Astrocyte (in vitro differentiated cells and primary cell): ENCODE measurements around the gene NEK7. TPM values are rescaled to one million over a fixed set of nuclear protein-coding genes. Genes with fewer than 3 reads are reported as not detected.
A peak's percentile ranks its signal among the peaks of the same experiment; 100 is the strongest.

ENCODE experiments used
- DNase-seq: peaks from one replicate; pipeline ENCODE4 v3.0.0-alpha.2; 2010; ENCODE audit warnings: low read depth
- FAIRE-seq: peaks from 2 replicates; lab custom pipeline; 2011; peaks lifted over from hg19 to GRCh38; lab: Jason Lieb, UNC
- H2AFZ ChIP-seq: 2 replicates; pipeline ENCODE4 v1.6.0; 2012; ENCODE audit warnings: low read depth, low read length, inconsistent platforms
- H3K27ac ChIP-seq: 2 replicates; pipeline ENCODE4 v1.5.1; 2011; ENCODE audit warnings: low read depth, low read length, inconsistent platforms
- H3K27me3 ChIP-seq: 2 replicates; pipeline ENCODE4 v1.6.0; 2011; ENCODE audit warnings: low read length, inconsistent platforms; ENCODE audit not compliant: insufficient read depth
- H3K36me3 ChIP-seq: 2 replicates; pipeline ENCODE4 v1.5.1; 2011; ENCODE audit warnings: low read length, inconsistent platforms; ENCODE audit not compliant: insufficient read depth
- H3K4me1 ChIP-seq: 2 replicates; pipeline ENCODE4 v1.5.1; 2011; ENCODE audit warnings: low read length, inconsistent platforms; ENCODE audit not compliant: insufficient read depth
- H3K4me2 ChIP-seq: 2 replicates; pipeline ENCODE4 v1.6.0; 2012; ENCODE audit warnings: low read length, inconsistent platforms
- H3K4me3 ChIP-seq: 2 replicates; pipeline ENCODE4 v1.5.1; 2011; ENCODE audit warnings: low read depth, mild to moderate bottlenecking, low read length, inconsistent platforms; ENCODE audit not compliant: insufficient read depth
- H3K79me2 ChIP-seq: 2 replicates; pipeline ENCODE4 v1.6.0; 2012; ENCODE audit warnings: mild to moderate bottlenecking, low read length, inconsistent platforms; ENCODE audit not compliant: insufficient read depth
- H3K9ac ChIP-seq: 2 replicates; pipeline ENCODE4 v1.6.0; 2012; ENCODE audit warnings: mild to moderate bottlenecking, low read length, inconsistent platforms
- H3K9me3 ChIP-seq: 2 replicates; pipeline ENCODE4 v1.5.1; 2012; ENCODE audit warnings: low read depth, mild to moderate bottlenecking, low read length, inconsistent platforms; ENCODE audit not compliant: insufficient read depth
- H4K20me1 ChIP-seq: 2 replicates; pipeline ENCODE4 v1.6.0; 2012; ENCODE audit warnings: low read length, inconsistent platforms; ENCODE audit not compliant: insufficient read depth
- H3K27ac Mint-ChIP-seq: one replicate; pipeline ENCODE4 v1.8.0; 2021; ENCODE audit warnings: mild to moderate bottlenecking, mixed read lengths; ENCODE audit not compliant: unreplicated experiment
- H3K27me3 Mint-ChIP-seq: one replicate; pipeline ENCODE4 v1.8.0; 2021; ENCODE audit warnings: low read depth, mixed read lengths; ENCODE audit not compliant: unreplicated experiment
- H3K36me3 Mint-ChIP-seq: one replicate; pipeline ENCODE4 v1.8.0; 2021; ENCODE audit warnings: low read depth, mixed read lengths; ENCODE audit not compliant: unreplicated experiment
- H3K4me1 Mint-ChIP-seq: one replicate; pipeline ENCODE4 v1.8.0; 2021; ENCODE audit warnings: low read depth, mixed read lengths; ENCODE audit not compliant: unreplicated experiment
- H3K4me3 Mint-ChIP-seq: one replicate; pipeline ENCODE4 v1.8.0; 2021; ENCODE audit warnings: mild to moderate bottlenecking, moderate library complexity, mixed read lengths; ENCODE audit not compliant: unreplicated experiment
- H3K9me3 Mint-ChIP-seq: one replicate; pipeline ENCODE4 v1.8.0; 2021; ENCODE audit warnings: mild to moderate bottlenecking, mixed read lengths; ENCODE audit not compliant: unreplicated experiment
- CTCF ChIP-seq: IDR thresholded peaks from 2 replicates; pipeline ENCODE4 v1.5.1; 2011; ENCODE audit warnings: low read depth, mild to moderate bottlenecking, inconsistent platforms, low read length, moderate library complexity; ENCODE audit not compliant: insufficient read depth
- EZH2 ChIP-seq: IDR thresholded peaks from 2 replicates; pipeline ENCODE4 v1.6.1; 2012; ENCODE audit warnings: mild to moderate bottlenecking, low read length, inconsistent platforms; ENCODE audit not compliant: insufficient read depth
- total RNA-seq: library from RNA; stranded (reverse); gene quantifications from 2 replicates; pipeline ENCODE4 v1.2.1, GENCODE V29; 2021

NEK7 gene
- total RNA-seq, 1 donor from 2014 or later, result 125 TPM

GRCh38 chr1:198155253-198155652 lies 1.5 kb upstream of the NEK7 start:
- peaks cover 14% of the 10 kb centered on the region for H4K20me1 ChIP-seq
- H3K27me3 ChIP-seq, result no peaks in the 10 kb centered on the region
- no peak overlapping the region for H3K9ac ChIP-seq
- H2AFZ ChIP-seq, result no peak overlapping the region
- H3K4me2 ChIP-seq, result peak overlapping the region; percentile 91
- Mint-ChIP-seq H3K27ac (peak overlapping the region; percentile 44), H3K4me1 (peaks cover 21% of the 10 kb centered on the region), H3K9me3 (no peaks in the 10 kb centered on the region), H3K4me3 (peak overlapping the region; percentile 58), H3K36me3 (peaks cover 2% of the 10 kb centered on the region), H3K27me3 (no peaks in the 10 kb centered on the region)
- H3K9me3 ChIP-seq, result no peaks in the 10 kb centered on the region
- TF ChIP-seq EZH2, result no peak
- TF ChIP-seq CTCF, result no peak
- H3K79me2 ChIP-seq, result peaks cover 34% of the 10 kb centered on the region
- DNase-seq, result peak; percentile 87
- H3K4me3 ChIP-seq, result no peak overlapping the region
- H3K4me1 ChIP-seq, result peaks cover 35% of the 10 kb centered on the region
- no peak for FAIRE-seq
- peak overlapping the region; percentile 49 for H3K27ac ChIP-seq
- H3K36me3 ChIP-seq, result no peaks in the 10 kb centered on the region

- no peaks in the 10 kb centered on the region for H3K27me3 Mint-ChIP-seq
- Histone ChIP-seq H3K4me2 (peak overlapping the region; percentile 91), H3K79me2 (peaks cover 44% of the 10 kb centered on the region), H3K27ac (peak overlapping the region; percentile 82), H3K36me3 (no peaks in the 10 kb centered on the region), H3K9me3 (no peaks in the 10 kb centered on the region), H3K4me3 (peak overlapping the region; percentile 93), H3K9ac (peak overlapping the region; percentile 95), H3K4me1 (peaks cover 37% of the 10 kb centered on the region), H2AFZ (peak overlapping the region; percentile 50), H3K27me3 (no peaks in the 10 kb centered on the region), H4K20me1 (peaks cover 19% of the 10 kb centered on the region)
- peaks cover 2% of the 10 kb centered on the region for H3K36me3 Mint-ChIP-seq
- peak; percentile 5 for FAIRE-seq
- peak; percentile 75 for DNase-seq
- H3K27ac Mint-ChIP-seq, result peak overlapping the region; percentile 85
- H3K4me1 Mint-ChIP-seq, result peaks cover 29% of the 10 kb centered on the region
- no peaks in the 10 kb centered on the region for H3K9me3 Mint-ChIP-seq
- H3K4me3 Mint-ChIP-seq, result peak overlapping the region; percentile 88
- TF ChIP-seq CTCF, result peak; percentile 88
- no peak for TF ChIP-seq EZH2
These were observed 570 bp upstream of the NEK7 start for GRCh38 chr1:198156111-198156744.

GRCh38 chr1:198157241-198157846 lies 546 bp downstream of the NEK7 start:
- H3K79me2 ChIP-seq, result peaks cover 55% of the 10 kb centered on the region
- peak overlapping the region; percentile 50 for H2AFZ ChIP-seq
- no peak for FAIRE-seq

More at GRCh38 chr1:198157241-198157846, 546 bp downstream of the NEK7 start:
- Mint-ChIP-seq H3K4me1 (peaks cover 33% of the 10 kb centered on the region), H3K36me3 (peaks cover 2% of the 10 kb centered on the region), H3K27ac (peak overlapping the region; percentile 98), H3K27me3 (no peaks in the 10 kb centered on the region), H3K9me3 (no peaks in the 10 kb centered on the region), H3K4me3 (peak overlapping the region; percentile 98)
- peaks cover 30% of the 10 kb centered on the region for H4K20me1 ChIP-seq
- DNase-seq, result peak; percentile 93
- H3K4me3 ChIP-seq, result peak overlapping the region; percentile 93
- TF ChIP-seq EZH2, result no peak
- no peak for TF ChIP-seq CTCF
- peak overlapping the region; percentile 91 for H3K4me2 ChIP-seq
- H3K9ac ChIP-seq, result peak overlapping the region; percentile 95
- no peaks in the 10 kb centered on the region for H3K9me3 ChIP-seq
- H3K36me3 ChIP-seq, result no peaks in the 10 kb centered on the region
- no peaks in the 10 kb centered on the region for H3K27me3 ChIP-seq
- H3K27ac ChIP-seq, result peak overlapping the region; percentile 82
- peaks cover 37% of the 10 kb centered on the region for H3K4me1 ChIP-seq
